SU-DHL-6 (cell line): ENCODE results near the gene ZDHHC1.

Experiments
- EZH2phosphoT487 ChIP-seq: fragments of 200-600 bp; sonication (generic), shearing (Covaris generic); conservative IDR thresholded peaks from 2 replicates; pipeline ENCODE4 v1.6.1; 2018; ENCODE audit warnings: mild to moderate bottlenecking, antibody characterized with exemption, low read length, moderate library complexity, mixed read lengths
- TF ChIP-seq, protein P1 (sequence below): fragments of 200-600 bp; sonication (generic); IDR thresholded peaks from one replicate; pipeline ENCODE4 v1.5.1; 2017; ENCODE audit warnings: antibody characterized with exemption, mild to moderate bottlenecking, low read length, moderate library complexity; ENCODE audit not compliant: insufficient read depth, poor library complexity, severe bottlenecking

DNA sequence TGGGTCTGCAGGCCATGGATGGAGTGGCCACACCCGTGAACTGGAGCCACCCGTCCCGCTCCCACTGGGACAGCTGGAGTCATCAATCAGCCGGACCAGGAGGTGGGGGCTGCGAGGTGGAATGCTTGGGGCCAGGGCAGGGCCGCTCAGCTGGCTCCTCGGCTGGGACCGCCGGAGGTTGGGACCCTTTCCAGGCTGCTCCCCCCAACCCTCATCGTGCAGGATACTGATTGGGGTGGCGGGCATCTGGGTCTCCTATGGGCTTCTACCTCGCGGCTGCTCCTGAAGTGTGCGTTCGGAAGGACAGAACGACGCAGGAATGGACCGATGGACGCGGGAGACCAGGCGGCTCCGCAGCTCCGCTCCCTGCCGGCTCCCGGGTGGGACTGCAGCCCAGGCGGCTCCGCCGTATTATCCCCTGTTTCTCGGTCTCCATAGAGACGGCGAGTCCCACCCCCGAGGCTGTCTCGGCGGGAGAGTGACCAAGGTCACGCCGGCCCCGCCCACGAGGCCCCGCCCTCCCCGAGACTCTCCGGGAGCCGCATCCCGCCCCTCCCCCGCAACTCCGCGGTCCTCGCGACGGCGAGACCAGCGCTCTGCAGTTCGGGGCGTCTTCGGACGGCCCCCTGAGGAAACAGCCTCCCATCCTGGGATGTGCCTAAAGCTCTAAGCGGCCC, 23.0 kb downstream of the ZDHHC1 start, which contains the start of gene TPPP3:
- TF ChIP-seq, protein P1, sequence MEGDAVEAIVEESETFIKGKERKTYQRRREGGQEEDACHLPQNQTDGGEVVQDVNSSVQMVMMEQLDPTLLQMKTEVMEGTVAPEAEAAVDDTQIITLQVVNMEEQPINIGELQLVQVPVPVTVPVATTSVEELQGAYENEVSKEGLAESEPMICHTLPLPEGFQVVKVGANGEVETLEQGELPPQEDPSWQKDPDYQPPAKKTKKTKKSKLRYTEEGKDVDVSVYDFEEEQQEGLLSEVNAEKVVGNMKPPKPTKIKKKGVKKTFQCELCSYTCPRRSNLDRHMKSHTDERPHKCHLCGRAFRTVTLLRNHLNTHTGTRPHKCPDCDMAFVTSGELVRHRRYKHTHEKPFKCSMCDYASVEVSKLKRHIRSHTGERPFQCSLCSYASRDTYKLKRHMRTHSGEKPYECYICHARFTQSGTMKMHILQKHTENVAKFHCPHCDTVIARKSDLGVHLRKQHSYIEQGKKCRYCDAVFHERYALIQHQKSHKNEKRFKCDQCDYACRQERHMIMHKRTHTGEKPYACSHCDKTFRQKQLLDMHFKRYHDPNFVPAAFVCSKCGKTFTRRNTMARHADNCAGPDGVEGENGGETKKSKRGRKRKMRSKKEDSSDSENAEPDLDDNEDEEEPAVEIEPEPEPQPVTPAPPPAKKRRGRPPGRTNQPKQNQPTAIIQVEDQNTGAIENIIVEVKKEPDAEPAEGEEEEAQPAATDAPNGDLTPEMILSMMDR = no peak
- TF ChIP-seq EZH2phosphoT487 = no peak
